ENCODE measurements around the gene RNPS1. TPM values are rescaled to one million over a fixed set of nuclear protein-coding genes. Genes with fewer than 3 reads are reported as not detected.

RNPS1 gene
- polyA plus RNA-seq, 1 of the 3 experiments (the other 2 are of a cell fraction), result 277 TPM

DNA sequence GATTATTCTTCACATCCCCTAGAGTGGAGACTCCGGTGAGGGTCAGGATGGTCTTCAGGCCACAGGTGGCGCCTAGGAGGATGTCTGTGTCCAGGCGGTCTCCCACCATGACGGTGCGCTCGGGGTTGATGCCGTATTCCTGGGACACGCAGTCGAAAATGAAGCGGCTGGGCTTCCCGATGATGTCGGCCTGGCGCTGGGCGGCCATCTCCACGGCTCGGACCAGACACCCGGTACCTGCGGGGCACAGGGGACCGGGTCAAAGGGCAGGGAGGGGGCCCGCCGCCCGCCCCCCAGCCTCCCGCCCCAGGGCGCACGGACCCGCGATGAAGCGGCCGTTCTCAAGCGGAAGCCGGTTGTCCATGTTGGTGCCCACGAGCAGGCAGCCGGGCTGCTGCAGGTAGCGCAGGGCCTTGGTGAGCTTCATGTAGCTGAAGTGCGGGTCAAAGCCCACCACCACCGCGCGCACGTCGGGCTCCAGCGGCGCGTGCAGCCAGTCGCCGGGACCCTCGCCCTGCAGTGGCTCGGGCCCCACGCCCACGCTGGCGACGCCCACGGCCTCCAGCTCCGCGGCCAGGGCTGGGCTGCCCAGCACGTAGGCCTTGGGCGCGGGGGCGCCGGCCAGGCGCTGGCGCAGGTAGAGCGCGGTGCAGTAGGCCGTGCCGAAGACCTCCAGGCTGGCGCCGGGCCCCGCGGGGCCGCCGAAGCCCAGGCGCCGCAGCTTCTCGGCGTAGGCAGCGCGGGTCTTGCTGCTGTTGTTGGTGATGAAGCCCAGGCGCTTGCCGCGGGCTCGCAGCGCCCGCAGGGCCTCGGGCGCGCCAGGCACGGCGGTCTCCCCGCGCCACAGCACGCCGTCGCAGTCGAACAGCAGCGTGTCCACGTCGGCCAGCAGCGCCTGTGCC is 53.9 kb downstream of the RNPS1 start:
- POLR2A ChIA-PET, result interaction anchor here (0.6 to 1.6 kb wide), 2 partner anchors 59 to 231 kb away, joined by 3 to 5 read pairs; partner anchors contain the start of gene TRAF7
- CTCF ChIA-PET, result interaction anchor here (1.2 to 1.5 kb wide), 2 partner anchors 19 to 216 kb away, joined by 3 read pairs; no protein-coding TSS in a partner anchor
- 1% methylated on average over 19 of the region's 98 CpGs for WGBS (ENCODE audit: low lambda C conversion rate)
- H3K27ac ChIP-seq (ENCODE audit: low read depth in 2 of 2, low read length in 1 of 2), result peak overlapping the region; percentile 27 to 74; a peak in 2 of 4 replicates
- TF ChIP-seq PBX3 (IDR thresholded peaks at IDR 0.05) (no peak), GATA2 (CRISPR knock-in tag; IDR thresholded peaks at IDR 0.05) (no peak), CHD2 (IDR thresholded peaks at IDR 0.05; ENCODE audit: low read length, partially characterized antibody) (no peak), NFIC (IDR thresholded peaks at IDR 0.05; ENCODE audit: borderline replicate concordance) (no peak), JUND (IDR thresholded peaks at IDR 0.05) (no peak), YY1 (IDR thresholded peaks at IDR 0.05; ENCODE audit: low read depth) (no peak), RCOR1 (IDR thresholded peaks at IDR 0.05; ENCODE audit: low read length) (no peak), FOXJ3 (CRISPR knock-in tag; IDR thresholded peaks at IDR 0.05) (no peak), FOSL2 (IDR thresholded peaks at IDR 0.05; ENCODE audit: borderline replicate concordance, low read depth) (no peak), MEF2A (IDR thresholded peaks at IDR 0.05; ENCODE audit: borderline replicate concordance, low read depth) (no peak), TEAD4 (IDR thresholded peaks at IDR 0.05; ENCODE audit: borderline replicate concordance, insufficient read depth) (no peak), FOXM1 (IDR thresholded peaks at IDR 0.05; ENCODE audit: low read depth) (no peak), USF1 (IDR thresholded peaks at IDR 0.05; ENCODE audit: borderline replicate concordance, low read depth) (no peak)
- TF ChIP-seq, protein P1, sequence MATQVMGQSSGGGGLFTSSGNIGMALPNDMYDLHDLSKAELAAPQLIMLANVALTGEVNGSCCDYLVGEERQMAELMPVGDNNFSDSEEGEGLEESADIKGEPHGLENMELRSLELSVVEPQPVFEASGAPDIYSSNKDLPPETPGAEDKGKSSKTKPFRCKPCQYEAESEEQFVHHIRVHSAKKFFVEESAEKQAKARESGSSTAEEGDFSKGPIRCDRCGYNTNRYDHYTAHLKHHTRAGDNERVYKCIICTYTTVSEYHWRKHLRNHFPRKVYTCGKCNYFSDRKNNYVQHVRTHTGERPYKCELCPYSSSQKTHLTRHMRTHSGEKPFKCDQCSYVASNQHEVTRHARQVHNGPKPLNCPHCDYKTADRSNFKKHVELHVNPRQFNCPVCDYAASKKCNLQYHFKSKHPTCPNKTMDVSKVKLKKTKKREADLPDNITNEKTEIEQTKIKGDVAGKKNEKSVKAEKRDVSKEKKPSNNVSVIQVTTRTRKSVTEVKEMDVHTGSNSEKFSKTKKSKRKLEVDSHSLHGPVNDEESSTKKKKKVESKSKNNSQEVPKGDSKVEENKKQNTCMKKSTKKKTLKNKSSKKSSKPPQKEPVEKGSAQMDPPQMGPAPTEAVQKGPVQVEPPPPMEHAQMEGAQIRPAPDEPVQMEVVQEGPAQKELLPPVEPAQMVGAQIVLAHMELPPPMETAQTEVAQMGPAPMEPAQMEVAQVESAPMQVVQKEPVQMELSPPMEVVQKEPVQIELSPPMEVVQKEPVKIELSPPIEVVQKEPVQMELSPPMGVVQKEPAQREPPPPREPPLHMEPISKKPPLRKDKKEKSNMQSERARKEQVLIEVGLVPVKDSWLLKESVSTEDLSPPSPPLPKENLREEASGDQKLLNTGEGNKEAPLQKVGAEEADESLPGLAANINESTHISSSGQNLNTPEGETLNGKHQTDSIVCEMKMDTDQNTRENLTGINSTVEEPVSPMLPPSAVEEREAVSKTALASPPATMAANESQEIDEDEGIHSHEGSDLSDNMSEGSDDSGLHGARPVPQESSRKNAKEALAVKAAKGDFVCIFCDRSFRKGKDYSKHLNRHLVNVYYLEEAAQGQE (IDR thresholded peaks at IDR 0.05; ENCODE audit: low read depth, low read length), result no peak
- H4K20me1 ChIP-seq (ENCODE audit: insufficient read depth), result peaks cover 11% of the 10 kb centered on the region; the same call in 1 of the 2 replicates
- H3K36me3 ChIP-seq (replicated peaks in 1 of 2; ENCODE audit: control insufficient read depth in 1 of 2, insufficient read depth in 2 of 2, low read length in 1 of 2), result peaks cover 0 to 16% of the 10 kb centered on the region in 2 experiments
- H3K4me1 ChIP-seq (ENCODE audit: control insufficient read depth in 1 of 2, insufficient read depth in 2 of 2, low read depth in 1 of 2, low read length in 1 of 2), result peaks cover 11 to 22% of the 10 kb centered on the region in 2 experiments; a peak in 2 of 4 replicates
- H2AFZ ChIP-seq (ENCODE audit: low read depth), result no peak overlapping the region
- no peaks in the 10 kb centered on the region for H3K9me3 ChIP-seq
- peaks cover 19% of the 10 kb centered on the region for H3K79me2 ChIP-seq (ENCODE audit: insufficient read depth)
- H3F3A ChIP-seq (replicated peaks; ENCODE audit: insufficient read depth), result peaks cover 4% of the 10 kb centered on the region
- H3K4me2 ChIP-seq, result peak overlapping the region; percentile 92
- peak overlapping the region; percentile 71 for H3K9ac ChIP-seq
- DNase-seq, result peak; percentile 55
- H3K4me3 ChIP-seq (ENCODE audit: low read depth in 2 of 2, low read length in 1 of 2), result peak overlapping the region; percentile 66 to 85
- H3K27me3 ChIP-seq (ENCODE audit: insufficient read depth), result no peaks in the 10 kb centered on the region
- H3K9me2 ChIP-seq, result no peaks in the 10 kb centered on the region

All from SK-N-SH (cell line).